ENCODE measurements around the gene DNAJC5G.
"Not testable (repeated sequence)": the region's sequence is repeated elsewhere in the genome, so short reads cannot be mapped to it uniquely, and the experiment has no call there.

Gene DNAJC5G

DNA sequence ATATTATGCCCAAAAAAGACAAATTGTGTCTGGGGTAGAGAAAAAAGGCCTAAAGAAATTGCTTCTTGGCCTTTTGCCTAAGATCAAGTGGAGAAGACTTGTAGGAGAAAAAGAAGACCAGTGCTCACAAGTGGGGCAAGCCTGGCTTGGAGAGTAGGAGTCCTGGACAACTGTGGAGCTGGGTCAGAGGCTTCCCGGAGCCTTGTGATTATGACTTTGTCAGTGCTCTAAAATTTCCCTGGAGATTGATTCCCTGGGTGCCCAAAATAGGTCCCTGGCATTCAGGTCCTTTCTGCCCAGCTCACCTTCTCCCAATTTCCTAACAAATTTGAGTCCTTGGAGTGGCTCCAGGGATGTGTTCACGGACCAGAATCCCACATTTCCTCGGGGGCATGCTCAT is 6.2 kb downstream of the DNAJC5G start:
- DNase-seq (ENCODE audit: low read depth in 2 of 2) = no peak

DNA sequence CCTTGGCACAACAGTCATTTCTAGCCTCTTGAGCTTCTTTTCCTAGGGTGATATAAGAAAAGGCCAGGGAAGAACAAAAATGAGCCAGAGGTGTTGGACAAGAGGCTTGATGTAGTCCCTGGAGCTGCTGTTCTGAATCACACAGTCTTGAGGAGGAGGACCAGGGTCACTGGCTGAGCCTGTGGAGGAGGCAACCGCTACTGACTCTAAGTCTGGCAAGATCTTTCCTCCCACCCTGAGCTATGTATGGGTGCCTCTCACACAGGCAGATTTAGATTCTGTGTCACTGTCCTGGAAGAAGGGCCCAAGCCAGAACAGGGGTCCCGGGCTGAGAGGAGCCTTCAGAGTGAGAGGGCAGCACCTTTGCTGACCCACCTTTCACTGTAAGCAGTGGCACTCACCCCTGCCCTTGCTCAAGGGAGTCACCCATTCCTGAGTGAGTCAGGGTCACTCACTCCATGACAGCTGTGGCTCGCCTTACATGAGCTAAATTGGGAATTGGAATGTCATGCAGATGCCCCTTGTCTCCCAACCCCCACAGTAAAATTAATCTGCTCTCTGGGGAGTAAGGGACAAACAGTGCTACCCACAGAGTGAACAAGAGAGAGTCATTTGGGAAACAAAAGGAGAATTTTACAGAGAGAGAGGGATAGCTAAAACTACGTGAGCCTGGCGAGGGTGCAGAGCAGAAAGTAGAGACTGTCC is 6.8 kb downstream of the DNAJC5G start, which contains the start of gene TRIM54:
Gene TRIM54 (plus strand): TSS at position 575 of the 705 bp plus-strand sequence. CDS start 303 bp downstream, outside the sequence.
- DNase-seq (ENCODE audit: low read depth in 2 of 2) = no peak

DNA sequence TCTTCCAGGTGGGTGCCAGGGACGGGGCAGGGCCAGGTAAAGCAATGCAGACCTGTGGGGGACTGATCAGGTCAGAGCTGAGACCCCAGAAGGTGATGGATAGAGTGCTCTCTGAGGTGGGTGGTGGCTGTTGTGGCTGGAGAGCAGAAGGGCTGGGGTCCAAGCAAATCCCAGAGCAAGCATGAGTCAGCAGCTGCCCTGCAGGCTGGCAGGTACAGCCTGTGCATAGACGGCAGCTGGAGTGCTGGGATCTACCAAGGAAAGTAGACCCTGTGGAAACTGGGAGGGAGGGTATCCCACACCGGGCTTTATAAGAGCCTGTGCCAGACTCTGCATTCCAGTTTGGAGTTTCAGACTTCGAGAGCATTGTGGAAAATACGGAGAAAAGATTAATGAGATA is 7.7 kb downstream of the DNAJC5G start:
- no peak for DNase-seq (ENCODE audit: low read depth in 2 of 2)

DNA sequence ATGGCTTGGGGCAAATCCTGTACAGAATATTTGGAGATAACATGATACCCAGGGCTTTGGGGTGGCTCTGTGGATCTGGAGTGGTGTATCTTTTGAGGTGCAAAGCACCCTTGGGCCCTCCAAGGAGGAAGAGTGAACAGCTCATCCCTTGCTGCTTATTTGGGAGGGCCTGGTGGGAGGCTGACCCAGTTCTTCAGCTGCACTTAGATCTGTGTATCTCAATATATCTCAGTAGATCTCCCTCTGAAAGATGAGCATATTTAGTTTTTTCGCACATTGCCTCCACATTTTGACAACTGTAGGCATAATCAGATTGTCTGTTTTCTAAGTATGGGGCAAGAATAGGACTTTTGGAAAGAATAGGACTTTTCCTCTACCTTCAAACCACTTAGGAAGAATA is 9.8 kb downstream of the DNAJC5G start:
- DNase-seq (ENCODE audit: low read depth in 2 of 2) = no peak

DNA sequence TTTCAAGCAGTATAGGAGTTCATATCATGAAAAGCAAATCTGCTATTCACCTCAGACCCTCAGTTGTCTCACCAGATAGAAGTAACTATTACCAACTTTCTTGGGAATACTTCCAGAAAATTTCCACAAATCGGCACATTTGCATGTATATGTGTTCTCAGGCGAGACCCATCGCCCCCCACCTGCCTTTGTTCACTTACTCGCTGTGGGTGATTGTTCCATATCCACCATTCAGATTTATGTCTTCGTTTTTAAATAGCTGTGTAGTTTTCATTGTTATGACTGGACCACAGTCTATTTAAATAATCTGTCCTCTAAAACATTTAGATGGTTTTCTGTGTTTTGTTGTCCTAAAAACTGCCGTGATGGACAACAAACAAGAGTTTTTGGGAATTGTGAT is 10.2 kb downstream of the DNAJC5G start:
- no peak for DNase-seq (ENCODE audit: low read depth in 2 of 2)

DNA sequence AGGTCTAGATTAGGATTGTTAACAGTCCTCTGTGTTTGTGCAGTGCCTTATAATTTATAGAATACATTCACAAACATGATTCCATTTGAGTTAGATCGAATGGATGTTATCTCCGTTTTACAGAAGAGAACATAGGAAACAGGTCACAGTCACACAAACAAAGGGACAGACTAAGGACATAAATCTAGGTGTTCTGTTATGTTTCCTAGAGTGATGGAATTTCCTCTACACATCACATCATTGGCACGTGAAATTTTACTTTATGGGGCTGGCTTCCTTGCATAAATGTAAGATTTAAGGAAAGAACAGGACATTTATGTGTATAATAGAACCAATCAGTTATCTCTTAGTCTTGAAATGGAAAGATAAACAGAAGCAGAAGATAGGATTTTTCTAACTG is 13.4 kb downstream of the DNAJC5G start:
- no peak for DNase-seq (ENCODE audit: low read depth in 2 of 2)

DNA sequence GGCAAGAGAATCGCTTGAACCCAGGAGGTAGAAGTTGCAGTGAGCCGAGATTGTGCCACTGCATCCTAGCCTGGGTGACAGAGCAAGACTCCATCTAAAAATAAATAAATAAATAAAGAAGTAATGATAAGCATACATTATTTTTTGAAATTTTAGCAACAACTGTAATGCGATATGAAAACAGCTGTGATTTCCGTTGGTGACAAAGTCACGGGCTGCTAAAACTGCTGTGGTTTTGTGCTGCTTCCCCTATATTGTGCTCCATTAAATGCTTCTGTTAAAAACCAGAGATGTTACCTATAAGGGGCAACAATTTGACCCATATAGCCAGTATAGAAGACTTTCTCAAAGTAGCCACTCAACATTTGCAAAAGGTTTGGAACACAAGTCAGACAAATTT is 15.3 kb downstream of the DNAJC5G start:
- DNase-seq (ENCODE audit: low read depth in 2 of 2) = no peak

DNA sequence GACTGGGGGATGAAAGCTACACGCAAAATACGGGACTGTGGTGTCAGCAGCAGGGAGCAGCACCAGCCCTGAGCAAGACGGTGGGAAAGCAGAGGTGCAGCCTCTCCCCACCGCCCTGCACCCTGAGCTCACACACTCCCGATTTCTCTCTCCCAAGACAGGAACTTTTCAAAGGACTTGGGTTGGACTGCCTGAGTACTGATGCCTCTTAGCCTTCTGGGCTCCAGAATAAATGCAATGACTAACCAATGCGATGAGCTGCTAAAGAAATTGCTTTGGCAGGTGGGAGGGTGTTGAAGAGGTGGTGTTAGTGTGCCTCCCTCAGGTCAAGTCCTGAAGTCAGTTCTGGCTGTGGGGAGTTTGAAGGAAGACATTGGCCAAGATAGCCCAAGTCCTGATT is 16.6 kb downstream of the DNAJC5G start:
- DNase-seq (ENCODE audit: low read depth in 2 of 2) = no peak

DNA sequence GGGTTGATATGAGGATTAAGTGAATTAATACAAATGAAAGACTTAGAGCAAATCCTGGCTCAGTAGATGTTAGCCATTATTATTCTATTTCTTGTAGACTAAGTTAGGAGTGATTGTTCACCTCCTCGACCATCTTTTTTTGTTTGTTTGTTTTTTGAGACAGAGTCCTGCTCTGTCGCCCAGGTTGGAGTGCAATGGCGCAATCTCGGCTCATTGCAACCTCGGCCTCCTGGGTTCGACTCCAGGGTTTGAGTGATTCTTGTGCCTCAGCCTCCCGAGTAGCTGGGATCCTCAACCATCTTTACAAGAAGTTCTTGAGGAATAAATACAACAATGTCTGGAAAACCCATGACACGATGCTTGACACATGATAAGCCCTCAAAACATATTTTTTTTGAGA is 19.7 kb downstream of the DNAJC5G start:
- DNase-seq (ENCODE audit: low read depth in 2 of 2) = no peak

DNA sequence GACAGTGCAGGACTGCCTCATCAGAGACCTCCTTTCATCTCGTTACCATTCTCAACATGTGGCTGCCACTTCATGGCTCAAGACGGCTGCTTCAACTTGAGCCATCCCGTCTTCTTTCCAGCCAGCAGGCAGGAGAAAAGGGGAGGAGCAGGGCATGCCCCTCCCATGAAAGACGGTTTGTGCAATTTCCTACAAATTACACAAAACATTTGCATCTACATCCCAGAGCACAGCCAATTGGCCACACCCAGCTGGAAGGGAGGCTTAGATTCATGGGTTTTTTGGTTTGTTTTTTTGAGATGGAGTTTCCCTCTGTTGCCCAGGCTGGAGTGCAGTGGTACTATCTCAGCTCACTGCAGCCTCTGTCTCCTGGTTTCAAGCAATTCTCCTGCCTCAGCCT is 21.2 kb downstream of the DNAJC5G start:
- DNase-seq (ENCODE audit: low read depth in 2 of 2) = no peak

DNA sequence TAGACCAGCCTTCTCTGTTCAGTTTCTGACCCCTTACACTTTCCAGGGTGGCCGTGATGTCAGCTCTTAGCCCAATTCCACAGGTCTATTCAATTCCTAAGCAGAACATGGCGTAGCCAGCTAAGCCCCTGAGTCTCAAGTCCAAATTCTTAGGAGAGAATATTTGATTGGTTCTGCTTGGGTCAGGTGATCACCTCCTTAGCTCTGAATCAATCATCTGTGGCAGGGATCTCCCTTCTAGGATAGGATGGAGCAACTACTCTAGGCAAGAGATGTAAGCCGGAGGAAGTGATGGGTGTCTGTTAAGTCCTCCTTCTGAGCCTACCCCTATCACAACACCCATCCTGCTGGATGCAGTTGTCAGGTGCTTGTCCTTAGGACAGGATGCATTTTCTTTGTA is 22.0 kb downstream of the DNAJC5G start:
- no peak for DNase-seq (ENCODE audit: low read depth in 2 of 2)

DNA sequence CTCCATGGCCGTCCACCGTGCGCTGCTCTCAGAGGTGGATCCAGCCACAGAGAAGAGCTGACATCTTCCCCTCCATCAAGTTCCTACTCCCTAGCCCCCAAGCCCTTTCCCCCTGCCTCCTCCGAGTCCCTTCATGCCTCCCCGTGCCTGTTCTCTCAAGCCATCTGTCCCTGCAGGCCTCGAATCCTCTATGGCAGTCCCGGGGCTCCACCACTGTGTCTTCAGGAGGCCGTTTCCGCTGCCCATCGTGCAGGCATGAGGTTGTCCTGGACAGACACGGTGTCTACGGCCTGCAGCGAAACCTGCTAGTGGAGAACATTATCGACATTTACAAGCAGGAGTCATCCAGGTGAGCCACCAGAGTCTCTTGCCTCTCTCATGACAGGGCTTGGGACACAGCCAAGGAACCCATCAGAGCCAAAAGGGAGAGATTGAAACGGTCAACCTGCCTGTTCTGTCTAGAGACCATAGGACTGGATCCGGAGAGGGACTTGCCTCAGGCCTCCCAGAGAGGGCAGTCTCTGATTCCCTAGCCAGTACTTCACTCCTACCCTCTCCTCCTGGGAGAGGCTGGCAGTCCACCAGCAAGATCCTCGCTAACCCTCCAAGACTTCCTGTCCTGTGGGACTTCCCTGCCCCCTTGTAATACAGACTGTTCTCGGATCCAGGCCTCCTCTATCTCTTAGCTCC is 23.3 kb downstream of the DNAJC5G start:
- no peak for DNase-seq (ENCODE audit: low read depth in 2 of 2)

DNA sequence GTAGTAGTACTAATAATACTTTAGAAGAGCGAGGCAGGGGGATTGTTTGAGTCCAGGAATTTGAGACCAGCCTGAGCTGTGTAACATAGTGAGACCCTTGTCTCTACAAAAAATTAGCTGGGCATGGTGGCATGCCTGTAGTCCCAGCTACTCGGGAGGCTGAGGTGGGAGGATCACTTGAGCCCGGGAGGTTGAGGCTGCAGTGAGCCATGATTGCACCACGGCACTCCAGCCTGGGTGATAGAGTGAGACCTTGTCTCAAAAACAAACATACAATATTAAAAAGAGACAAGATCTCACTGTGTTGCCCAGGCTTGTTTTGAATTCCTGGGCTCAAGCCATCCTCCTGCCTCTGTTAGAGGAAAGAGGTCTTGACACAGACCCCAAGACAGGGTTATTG is 25.4 kb downstream of the DNAJC5G start:
- not testable (repeated sequence) for DNase-seq (ENCODE audit: low read depth in 2 of 2)

DNA sequence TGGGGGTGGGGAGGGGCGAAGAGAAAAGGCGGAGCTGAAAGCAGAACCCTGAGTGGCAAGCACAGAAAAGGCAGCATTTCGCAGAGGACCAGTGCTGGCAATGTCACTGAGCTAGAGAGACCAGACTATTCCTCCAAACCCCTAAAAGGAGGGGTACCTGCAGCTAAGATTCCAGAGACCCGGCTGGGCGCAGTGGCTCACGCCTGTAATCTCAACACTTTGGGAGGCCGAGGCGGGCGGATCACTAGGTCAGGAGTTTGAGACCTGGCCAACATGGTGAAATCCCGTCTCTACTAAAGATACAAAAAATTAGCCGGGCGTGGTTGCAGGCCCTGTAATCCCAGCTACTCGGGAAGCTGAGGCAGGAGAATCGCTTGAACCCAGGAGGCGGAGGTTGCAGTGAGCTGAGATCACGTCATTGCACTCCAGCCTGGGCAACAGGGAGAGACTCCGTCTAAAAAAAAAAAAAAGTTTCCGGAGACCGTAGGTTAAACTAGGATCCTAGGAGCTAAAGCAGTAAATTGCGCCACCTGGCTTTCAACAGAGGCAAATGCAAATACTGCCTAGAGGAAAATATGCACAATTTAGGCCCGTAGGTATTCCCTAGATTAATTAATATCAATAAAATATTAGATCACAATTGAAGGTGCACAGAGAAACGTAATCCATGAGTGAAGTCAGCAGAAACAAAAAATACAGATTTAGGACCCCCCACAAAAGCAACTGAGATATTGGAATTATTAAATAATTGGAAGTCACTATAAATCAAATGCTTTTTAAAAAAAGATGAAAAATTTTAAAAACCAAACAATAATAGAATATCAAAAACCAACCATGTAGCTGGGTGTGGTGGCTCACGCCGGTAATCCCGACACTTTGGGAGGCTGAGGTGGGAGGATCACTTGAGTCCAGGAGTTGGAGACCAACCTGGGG is 28.1 kb downstream of the DNAJC5G start:
- DNase-seq (ENCODE audit: low read depth in 2 of 2) = peak in 1 of 2 donors; percentile 36

DNA sequence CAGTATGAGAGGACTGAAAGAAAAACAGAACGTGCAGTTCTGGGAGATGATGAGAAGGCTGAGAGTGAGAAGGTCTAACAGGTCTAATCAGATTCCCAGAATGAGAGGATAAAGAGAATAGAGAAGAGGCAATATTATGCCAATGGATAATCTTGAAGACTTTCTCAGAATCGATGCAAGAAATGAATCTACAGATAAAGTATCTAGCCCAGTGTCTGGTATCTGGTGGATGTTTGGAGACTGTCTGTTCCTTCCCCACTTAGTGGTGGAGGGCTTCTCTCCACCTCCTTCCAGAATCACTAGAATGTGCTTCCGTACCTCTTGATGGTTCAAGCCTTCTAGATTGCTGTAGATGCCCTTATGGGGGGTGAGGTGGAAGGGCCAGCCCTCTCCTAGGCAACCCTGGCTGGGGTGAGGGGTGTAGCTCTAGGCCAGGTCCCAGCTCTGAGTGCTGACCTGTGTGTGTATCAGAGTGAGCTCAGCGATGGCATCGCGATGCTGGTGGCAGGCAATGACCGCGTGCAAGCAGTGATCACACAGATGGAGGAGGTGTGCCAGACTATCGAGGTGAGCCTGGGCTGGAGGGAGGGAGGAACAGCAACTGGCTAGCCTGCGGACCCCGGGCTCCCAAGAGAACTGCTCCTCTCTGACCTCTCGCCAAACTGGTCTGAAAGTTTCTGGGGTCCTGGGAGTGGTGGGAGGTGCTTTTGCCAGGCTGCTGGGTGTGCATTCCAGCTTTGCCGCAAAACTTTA is 29.4 kb downstream of the DNAJC5G start:
- DNase-seq (ENCODE audit: low read depth in 2 of 2) = no peak

DNA sequence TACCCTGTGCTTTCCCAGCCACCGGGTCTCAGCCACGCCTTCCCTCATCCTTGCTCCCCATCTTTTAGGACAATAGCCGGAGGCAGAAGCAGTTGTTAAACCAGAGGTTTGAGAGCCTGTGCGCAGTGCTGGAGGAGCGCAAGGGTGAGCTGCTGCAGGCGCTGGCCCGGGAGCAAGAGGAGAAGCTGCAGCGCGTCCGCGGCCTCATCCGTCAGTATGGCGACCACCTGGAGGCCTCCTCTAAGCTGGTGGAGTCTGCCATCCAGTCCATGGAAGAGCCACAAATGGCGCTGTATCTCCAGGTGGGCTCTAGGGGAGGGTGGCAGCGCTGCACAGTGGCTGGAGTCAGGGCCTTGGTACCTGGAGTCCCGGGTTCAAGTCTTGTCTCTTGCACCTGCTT is 30.3 kb downstream of the DNAJC5G start:
- no peak for DNase-seq (ENCODE audit: low read depth in 2 of 2)

DNA sequence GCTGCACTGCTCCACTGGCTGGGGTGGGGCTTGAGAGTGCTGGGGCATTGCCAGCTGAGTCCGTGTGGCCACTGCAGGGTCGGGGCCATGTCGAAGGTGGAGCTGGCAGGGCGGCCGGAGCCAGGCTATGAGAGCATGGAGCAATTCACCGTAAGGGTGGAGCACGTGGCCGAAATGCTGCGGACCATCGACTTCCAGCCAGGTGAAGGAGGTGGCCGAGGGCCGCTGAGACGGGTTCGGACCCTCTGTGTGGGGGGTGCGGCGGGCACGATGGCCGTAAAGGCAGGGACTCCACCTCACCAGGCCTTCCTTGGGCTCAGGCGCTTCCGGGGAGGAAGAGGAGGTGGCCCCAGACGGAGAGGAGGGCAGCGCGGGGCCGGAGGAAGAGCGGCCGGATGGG is 30.9 kb downstream of the DNAJC5G start:
- DNase-seq (ENCODE audit: low read depth in 2 of 2) = no peak

DNA sequence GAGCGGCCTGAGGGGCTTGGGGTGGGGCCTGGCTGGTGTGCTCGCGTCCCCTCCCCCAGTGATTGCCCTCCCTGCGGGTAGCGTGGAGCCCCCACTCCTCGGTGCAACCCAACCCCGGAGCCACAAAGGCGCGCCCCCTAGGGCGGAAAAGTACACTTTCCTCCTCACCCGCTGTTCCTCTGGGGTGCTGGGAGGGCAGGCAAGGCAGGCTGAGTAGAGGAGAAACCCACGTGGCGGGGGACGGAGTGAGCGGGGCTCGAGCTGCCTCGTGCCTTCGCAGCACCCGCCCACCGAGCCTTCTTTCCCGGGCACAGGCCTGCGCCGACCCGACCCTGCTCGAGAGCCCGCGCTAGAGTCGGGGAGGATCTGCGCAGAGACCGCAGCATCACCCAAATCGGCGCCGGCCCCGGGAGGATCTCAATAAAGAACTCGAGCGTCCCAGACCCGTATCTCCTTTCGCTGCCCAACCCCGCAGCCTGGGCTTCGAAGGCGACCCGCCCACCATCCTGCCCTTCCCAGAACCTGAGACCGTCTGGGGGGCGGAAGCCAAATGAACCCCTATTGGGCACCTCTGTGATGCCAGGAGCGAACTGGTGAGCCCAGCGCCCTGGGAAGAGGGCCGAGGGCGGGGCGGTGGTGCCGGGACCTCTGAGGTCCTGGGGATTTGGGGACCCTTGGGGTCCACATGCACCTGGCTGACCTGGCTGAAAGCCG is 31.5 kb downstream of the DNAJC5G start:
- peak in 1 of 2 donors; percentile 29 for DNase-seq (ENCODE audit: low read depth in 2 of 2)

DNA sequence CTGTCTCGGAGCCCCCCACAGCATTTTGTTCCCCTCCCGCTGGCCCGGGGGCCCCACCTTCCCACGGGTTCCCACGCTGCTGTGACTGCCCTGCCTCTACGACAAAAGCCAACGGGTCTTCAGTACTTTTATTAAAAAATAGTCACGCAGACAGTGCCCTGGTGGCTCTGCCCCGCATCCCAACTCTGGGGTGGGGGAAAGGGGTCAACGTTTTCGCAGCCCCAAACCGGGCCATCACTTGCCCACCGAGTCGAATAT is 32.0 kb downstream of the DNAJC5G start:
- DNase-seq (ENCODE audit: low read depth in 2 of 2) = no peak

DNA sequence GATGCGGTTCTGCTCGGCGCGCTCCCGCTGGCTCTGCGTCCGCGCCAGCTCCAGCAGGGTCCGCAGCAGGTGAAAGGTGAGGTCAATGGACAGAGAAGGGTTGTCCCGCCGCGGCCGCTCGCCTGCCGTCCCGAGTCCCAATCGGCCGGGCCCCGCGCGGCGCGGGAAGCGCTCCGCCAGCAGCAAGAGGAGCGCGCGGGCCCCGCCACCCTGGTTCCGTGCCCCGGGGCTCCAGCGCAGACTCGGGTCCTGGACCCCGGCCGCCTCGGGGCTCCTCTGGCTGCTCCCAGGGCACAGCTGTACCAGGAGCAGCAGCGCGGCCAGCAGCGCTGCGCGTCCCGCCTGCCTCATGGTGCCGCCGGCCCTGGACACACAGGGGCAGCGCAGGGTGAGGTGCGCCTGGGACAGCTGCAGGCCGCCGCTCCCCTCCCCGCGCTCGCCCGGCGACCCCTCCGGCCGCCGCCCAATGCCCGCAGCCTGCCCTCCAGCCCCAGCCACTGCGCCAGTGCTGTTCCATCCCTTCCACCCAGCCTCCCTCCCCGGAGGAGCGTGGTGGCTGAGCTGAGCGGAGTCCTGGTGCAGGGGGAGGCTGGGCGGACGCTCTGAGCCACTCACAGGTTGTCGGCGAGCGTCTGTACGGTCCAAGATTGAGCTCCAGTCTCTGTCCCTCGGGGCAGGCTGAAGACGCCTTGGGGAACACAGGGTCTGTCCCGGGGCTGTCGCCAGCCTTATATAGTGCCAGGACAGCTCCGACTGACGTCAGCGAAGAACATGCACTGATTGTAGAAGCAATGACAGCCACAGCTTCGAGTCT is 32.5 kb downstream of the DNAJC5G start:
- no peak for DNase-seq (ENCODE audit: low read depth in 2 of 2)

Measured in stimulated activated CD4-positive, alpha-beta T cell treated with anti-CD3 and anti-CD28 coated beads, Interleukin-15, amount 100 ng/mL, for 48 hours (primary cell).